ELF-1 (cell line): ENCODE results near the gene LRPAP1.

Experiments used
- DNase-seq: peaks from one replicate; pipeline ENCODE4 v3.0.0-alpha.2; 2016; ENCODE audit warnings: low read depth, low spot score

LRPAP1 gene

DNA sequence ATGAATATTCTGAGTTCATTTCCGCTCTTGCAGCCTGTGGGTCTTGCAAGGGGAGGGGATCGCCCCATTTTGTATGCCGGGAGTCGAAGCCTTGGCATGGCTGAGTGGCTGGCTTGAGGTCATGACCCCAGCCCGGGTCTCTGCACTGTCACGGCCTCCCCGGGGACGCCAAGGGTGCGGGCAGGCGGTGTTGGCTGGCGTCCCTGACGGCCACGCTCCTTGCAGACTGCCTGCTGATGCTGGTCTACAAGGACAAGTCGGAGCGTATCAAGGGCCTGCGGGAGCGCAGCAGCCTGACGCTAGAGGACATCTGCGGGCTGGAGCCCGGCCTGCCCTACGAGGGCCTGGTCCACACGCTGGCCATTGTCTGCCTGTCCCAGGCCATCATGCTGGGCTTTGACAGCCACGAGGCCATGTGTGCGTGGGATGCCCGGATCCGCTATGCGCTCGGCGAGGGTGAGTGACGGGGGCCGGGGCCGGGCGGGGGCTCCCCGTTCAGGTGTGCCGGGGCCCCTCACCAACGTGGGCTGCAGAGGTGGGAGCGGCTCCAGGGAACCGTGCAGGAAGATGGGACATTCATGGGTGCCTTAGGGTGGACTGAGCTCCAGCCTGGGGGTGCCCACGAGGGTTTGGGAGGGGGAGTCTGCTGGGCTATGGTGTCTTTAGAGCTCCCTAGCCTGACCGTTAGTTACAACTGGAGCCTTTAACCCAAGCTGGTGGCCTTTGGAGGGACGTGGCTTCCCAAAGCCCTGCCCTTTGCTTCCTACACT lies 58.9 kb downstream of the LRPAP1 start:
- peak; percentile 7 for DNase-seq

DNA sequence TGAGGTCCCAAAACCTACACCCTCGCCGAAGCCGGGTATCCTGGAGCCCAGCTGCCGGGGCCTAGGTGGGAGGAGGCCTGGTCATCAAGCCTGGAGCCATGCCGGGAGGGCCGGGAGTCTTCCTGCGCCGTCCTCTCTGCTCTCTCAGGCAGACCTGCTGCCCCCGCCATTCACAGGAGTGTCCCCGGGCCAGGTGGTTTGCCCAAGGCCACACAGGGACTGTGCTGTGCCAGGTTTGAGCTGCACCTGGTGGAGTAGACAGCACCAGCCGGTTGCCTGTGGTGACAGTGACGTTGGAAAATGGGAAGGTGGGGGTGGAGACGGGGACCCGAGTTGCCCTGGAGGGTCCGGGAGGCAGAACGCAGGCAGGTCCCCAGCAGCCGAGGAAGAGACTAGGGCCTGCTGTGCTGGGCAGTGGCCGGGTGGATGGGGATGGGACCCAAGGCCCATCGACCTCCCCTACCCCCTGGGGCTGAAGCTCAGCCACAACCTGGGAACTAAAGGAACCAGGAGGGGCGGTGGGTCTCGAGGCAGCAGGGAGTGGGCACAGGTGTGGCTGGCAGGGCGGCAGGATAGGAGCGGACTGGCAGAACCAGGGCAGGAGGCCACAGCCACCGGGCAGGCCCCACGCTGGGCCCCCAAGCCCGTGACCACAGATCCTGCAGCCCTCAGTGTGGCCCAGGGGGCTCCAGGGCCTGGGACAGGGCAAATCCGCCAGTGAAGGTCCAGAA lies 59.6 kb downstream of the LRPAP1 start:
- no peak for DNase-seq

DNA sequence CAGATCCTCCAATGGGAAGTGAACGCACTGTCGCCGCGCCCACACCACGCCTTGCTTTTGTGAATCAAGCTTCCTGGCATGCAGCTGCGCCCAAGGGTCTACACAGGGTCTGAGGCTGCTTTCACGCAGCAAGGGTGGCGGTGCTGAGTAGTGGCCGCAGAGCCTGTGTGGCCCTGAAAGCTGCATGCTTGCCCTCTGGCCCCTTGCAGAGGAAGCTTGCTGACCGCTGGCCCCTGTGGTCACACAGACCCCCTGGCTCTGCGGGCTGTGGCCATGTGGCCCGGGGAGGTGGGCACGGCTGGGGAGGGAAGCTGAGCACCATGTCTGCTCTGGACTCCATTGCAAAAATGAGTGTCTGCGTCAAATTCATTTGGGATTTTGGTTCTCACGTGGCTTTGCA lies 60.3 kb downstream of the LRPAP1 start:
- DNase-seq = no peak

DNA sequence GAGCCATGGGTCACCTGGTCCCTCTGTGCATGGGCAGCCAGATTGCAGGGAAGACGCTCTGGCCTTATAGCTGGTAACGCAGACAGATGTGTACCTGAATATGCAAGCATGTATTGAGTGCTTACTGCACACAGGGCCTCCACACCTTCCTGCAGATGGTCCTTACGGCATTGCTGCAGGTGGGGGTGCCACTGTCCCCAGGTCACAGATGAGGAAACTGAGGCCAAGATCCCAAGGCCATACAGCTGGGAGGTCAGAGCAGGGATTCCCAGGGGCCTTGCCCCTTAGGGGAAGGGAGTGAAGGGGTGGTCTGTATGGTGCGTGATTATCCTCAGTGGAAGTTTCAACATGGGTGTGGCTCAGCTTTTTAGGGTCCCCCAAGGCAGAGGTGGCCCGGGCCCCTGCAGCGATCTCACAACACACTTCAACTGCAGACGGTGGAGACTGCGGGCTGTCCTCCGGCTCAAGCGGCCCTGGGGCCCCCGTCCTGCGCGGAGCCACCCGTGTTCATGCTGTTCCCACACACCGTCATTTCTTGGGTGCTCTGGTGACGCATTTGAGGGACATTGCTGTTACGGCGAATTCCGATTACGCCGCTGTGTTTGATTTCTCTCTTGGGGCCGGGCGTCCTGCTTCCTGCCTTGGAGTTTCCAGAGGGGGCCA lies 61.0 kb downstream of the LRPAP1 start:
- DNase-seq = no peak

DNA sequence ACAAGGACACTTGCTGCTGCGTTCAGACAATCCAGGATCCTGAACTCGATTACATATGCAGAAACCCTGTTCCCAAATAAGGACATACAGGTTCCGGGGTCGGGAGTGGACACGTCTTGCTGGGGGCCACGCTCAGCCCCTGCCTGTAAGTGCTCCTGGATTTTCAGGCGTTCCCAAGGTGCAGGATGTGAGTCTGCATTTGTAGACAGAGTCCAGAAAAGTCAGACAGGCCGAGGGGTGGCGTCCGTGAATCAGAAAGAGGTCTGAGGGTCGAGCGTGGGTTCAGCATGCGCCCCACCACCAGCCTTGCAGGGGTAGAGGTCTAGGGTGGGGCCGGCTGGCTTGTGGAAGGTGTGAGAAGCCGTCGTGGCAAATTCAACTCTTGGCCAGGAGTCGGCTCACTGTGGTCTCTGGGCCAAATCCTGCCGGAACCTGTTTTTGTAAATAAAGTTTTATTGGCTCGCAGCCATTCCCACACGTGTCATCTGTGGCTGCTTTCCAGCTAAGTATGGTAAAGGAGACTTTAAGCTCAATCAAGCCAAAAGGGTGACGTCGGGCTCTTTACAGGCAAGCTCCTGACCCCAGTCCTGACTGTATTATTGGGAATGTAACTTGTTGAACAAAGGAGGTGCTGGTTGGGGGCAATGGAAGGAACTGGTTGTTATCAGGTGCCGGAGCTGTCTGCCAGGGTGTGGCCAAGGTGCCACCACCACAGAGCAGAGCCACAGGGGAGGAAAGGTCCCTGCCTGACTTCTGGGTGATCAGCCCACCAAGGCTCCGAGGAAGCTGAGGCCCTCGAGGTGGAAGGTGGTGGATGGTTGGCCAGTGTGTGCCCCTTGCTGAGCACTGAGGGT lies 61.8 kb downstream of the LRPAP1 start:
- DNase-seq = no peak

DNA sequence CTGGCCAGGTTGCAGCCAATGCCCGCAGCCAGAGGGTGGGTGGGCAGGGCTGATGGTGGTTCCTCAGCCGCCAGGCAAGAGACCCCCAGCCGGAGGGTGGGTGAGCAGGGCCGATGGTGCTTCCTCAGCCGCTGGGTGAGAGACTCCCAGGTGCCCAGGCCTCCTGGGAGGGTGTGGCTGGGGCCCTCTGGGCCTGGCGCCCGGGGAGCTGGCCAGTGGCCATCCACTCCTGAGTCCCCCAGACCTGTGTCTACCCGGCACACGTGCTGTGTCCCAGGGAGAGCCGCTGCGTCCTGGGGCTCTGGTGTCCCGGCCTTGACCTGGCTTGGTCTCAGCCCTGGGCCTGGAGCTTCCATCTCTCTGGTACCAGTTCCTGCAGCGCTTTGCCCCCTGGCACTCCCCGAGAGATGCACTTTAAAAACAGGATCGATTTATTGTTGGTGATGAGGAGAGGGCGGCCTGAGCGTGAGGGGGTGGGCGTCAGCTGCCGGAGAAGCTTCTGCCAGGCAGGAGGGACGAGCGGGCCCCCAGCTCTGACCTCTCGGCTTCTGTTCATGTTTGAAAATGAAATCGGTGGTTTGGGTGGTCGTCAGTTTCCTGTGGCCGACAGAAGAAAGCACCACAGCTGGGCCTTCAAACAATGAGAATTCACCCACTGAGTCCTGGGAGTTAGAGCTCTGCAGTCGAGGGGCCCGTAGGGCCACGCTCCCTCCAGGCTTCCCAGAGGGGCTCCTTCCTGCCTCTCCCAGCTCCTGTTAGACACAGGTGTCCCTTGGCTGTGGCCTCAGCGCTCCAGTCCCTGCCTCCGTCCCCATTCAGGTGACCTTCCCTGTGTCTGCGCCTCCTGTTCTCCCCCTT lies 62.6 kb downstream of the LRPAP1 start:
- DNase-seq = no peak

DNA sequence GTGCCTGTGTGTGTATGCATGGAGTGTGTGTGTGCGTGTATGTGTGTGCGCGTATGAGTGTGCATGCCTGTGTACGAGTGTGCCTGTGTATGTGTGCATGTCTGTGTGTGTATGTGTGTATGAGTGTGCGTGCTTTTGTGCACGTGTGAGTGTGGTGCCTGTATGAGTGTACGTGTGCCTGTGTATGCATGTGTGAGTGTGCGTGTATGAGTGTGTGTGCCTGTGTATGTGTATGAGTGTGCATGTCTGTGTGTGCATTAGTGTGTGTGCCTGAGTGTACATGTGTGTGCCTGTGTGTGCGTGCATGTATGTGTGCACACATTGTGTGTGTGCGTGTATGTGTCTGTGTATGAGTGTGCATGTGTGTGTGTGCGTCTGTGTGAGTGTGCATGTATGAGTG lies 63.4 kb downstream of the LRPAP1 start:
- no peak for DNase-seq

DNA sequence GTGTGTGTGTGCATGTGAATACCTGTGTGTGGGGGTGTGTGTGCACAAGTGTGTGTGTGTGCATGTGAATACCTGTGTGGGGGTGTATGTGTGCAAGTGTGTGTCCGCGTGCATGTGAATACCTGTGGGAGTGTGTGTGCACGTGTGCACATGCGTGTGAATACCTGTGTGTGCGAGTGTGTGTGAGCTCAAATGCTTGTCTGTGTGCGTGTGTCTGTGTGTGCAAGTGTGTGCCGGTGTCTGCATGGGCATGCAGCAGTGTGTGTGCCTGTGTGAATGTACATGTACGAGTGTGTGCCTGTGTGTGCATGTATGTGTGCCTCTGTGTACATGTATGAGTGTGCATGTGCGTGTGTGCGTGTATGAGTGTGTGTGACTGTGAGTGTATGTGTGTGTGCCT lies 64.1 kb downstream of the LRPAP1 start:
- no peak for DNase-seq

DNA sequence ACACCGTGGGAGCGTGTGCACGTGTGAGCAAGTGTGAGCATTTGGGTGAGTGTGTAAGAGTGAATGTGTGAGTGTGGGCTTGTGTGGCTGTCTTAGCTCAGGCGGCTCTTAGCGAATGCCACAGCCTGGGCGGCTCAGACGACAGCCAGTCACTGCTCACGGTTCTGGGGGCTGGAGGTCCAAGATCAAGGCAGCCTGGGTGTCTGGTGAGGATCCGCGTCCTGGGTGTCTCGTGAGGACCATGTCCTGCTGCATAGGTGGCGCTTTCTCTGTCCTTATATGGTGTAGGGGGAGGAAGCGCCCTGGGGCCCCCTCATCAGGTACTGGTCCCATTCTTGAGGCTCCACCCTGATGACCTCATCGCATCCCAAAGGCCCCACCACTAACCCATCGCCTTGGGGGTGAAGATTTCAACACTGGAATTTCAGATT lies 64.6 kb downstream of the LRPAP1 start:
- DNase-seq = peak; percentile 54

DNA sequence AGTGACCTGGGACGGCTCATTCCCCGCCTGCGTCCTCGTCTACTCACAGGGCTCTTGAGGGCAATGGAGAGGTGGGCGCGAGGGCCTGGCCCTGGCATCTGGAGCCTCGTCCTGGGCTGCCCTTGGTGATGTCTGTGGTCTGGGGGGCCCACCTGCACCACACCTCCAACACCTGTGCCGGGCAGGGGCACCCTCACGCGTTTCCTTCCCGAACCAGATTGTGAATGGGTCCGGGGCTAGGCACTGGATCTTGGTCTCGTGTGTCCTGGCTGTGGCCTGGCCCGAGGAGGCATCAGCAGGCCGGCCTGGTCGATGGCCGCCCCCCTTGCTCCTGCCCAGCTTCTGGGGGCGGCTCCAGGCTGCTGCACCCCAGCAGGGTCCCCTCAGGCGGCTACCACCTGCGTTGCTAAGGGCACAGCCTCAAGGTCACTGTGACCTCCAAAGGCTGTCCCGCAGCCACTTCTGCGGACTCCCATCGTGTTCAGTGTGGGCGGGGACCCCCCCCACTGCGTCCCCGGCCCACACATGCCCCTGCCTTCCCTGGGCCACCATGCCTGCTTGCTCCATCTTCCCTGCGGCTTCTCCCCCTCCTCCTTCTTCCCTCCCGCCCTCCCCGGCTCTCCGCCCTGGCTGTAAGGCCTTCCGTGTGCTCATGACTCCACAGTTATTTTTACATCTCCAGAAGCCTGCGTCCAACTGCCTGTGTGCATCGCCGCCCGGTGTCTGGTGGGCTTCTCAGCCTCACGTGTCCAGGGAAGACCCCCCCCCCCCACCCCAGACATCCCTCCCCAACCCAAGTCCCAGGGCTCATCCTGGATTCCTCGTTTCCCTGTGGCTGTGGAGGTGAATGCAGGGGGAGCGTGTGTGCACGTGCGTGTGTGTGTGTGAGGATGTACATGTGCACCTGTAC lies 65.3 kb downstream of the LRPAP1 start:
- no peak for DNase-seq

DNA sequence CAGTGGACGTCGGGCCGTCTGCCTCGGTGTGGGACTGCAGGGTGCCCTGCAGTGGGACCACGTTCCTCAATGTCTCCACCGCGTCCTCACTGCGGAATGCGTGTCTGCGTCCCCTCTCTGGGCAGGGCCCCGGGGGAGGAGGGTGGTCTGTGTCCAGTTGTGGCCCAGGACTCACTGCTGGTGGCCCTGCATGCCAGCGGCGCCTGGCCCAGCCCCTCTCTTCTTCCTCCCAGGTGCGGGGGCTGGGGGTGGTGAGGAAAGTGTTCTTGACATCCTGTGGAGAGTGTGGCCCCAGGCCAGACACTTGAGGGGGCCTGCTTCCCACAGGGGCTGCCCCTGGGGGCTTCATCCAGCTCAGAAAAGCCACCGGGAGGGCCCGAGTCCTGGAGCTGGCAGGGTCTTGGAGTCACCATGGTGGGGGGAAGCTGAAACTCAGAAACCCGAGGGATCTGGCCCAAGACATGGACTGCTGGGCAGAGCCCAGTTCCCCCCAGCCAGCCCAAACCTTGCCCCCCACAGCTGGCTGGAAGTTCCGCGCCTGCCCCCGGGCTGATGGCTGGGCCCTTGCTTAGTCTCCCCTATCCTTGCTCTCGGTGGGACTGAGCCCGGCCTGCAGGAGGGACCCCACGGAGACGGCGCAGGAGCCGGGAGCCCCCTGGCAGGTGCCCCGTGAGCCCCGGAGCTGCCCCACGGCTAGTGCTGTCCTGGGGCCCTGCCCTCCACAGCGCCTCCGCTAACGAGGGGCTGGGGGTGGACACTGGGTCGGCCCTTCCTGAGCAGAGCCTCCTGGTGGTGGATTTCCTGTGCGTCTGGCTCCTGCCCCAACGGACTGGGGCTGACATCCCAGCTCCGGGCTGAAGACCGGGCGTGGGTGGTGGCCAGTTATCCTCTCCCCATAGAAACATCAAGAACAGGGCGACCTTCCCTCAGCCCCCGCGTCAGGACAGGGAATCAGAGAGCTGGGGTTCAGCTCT lies 66.2 kb downstream of the LRPAP1 start:
- peak; percentile 66 for DNase-seq

DNA sequence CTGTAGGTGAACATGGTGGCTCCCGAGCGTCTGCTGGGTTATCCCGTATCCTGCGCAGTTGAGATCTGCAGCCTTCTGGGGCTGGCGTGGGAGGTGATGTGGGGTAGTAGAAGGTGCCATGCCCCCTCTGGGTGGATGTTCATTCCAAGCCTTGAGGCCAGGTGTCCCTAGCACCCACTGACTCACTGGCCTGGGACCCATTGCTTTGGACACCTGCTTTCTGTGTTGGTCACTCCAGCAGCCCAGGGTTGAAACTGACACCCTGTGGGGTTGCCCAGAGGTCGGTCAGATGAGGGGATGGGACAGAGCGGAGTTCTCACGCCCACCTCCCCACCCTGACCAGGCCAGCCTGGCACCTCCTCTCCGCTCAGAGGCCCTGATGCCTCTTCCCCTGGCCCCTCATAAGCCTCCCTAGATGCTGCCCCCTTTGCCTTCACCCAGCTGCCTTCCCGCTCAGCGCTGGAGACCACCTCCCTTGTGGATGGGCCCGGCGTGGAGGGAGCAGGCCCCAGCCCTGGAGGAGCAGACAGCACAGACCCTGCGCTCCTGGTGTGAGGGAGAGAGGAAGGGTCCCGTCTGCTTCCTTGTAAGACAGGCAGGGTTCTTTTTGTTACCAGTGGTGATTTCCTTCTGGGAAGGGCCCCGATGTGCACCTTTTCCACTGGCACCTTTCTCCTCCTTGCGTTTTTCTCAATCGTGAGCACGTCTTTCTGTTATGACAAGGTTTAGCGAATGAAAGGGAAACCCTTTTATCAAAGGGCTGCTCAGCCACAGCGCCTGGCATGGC lies 67.1 kb downstream of the LRPAP1 start:
- no peak for DNase-seq

DNA sequence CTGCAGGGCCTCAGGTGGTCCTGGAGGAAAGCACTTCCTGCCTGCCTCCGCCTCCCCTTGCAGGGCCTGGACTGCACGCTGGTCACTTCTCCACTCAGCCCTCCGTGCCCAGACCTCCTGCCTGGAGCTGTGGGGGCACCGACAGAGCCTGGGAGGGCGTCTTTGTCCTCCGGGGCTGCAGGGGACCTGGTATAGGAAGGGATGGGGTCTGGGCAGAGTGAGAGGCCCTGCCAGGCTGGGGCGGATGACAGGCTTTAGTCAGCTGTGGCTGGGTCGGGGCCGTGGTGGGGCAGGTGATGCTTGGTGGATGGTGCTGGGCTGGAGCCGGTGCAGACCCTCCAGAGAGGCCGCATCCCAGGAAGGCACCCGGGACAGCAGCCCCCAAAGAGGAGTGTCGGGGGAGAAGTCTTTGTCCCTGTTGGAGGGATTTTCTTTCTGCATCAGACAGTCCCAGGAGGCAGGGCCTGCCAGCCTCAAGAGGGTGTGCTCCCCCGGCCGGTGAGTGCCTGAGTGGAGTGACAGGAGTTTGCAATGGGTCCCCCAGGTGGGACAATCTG lies 67.8 kb downstream of the LRPAP1 start:
- no peak for DNase-seq

DNA sequence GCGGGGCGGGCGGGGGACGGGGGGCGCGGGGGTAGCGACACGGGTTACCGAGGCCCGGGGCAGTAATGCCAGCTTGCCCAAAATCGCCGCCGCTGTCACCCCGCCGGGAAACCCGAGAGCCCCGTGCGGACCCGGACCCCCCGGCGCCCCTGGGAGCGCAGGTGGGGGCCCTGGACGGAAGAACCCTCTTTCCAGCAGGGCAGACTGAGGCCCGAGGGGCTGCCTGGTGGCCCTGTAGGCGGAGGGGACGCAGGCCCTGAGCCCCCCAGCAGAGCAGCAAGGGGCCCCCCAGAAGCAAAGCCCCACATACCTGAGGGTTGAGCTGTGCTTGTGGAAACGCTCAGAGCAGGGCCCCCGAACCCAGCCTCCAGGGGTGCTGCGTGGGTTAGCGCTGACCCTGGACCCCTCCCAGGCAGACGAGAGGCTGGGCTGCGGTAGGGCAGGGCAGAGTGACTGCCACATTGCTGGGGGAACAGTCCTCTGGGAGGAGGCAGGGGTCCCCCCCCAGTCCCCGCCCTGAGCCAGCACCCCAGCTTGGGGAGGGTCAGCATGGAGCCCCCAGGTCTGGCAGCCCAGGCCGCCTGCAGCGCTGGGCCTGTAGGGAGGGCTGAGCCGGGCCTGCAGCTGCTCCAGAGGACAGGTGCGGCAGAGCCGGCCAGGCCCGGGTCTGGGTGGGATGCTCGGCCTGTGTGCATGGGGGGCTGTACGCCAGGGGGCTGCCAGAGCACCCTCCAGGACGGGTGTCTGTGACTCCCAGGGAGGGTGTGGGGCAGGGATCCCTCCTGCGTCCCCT lies 68.5 kb downstream of the LRPAP1 start:
- no peak for DNase-seq

DNA sequence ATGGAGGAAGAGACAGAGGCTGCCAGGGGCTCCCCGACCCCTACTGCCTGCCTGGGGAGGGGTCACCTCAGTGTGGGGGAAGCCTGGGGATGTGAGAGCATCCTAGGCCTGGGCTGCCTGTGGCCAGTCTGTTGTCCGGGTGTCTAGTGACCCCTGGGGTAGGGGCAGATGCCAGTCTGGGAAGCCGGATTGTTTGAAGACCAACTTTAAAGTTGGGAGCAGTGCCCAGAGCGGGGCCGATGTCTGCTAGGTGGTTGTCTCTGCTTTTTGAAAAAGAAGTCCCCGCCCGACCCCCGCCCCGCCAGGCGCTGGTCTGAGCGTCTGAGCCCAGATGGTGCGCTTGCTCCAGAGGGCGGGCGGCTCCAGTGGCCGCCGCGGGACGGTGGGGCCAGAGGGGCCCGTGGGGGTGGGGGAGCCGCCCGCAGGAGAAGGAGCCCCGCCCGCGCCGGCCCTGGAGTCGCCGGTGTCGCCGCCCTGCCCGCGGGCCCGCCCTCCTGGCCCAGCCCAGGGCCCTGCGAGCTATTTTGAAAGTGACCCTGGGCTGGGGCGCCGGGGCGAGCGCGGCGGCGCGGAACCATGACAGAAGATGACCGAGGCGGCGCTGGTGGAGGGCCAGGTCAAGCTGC lies 69.3 kb downstream of the LRPAP1 start, which contains the start of gene DOK7:
Gene DOK7, plus strand, starts transcription at position 517 of the 626 bp plus-strand sequence. Its CDS starts 70 bp downstream, at position 587.
- no peak for DNase-seq

DNA sequence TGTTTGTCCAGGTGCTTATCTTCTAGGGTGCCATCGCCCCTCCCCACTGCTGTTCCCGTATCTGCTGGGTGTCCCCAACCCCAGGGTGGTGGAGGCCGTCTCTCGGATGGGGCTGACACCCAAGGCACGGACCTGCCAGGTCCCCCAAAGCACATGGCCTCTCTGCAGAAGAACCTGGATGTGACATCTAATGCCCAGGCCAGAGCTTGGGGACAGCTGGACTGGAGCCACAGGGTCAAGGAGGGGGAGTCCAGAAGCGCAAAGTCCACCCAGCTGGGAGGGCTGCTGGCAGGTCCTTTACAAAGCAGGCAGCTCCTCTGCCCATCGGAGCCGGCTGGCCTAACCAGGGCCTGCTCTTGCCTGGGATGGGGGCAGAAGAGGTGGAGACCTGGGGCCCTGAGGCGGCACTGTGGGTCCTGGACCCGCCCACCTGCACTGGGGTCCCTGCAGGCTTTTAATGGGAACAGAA lies 69.9 kb downstream of the LRPAP1 start:
- DNase-seq = no peak
